Midbrain (tissue), 1 donor: ENCODE measurements around the gene HEATR1.
A peak's percentile ranks its signal among the peaks of the same experiment; 100 is the strongest.
"Not testable (repeated sequence)": the region's sequence is repeated elsewhere in the genome, so short reads cannot be mapped to it uniquely, and the experiment has no call there.

Experiments used
- DNase-seq: peaks from one replicate; lab custom pipeline; 2025; lab: John Stamatoyannopoulos, UW

Gene HEATR1, protein sequence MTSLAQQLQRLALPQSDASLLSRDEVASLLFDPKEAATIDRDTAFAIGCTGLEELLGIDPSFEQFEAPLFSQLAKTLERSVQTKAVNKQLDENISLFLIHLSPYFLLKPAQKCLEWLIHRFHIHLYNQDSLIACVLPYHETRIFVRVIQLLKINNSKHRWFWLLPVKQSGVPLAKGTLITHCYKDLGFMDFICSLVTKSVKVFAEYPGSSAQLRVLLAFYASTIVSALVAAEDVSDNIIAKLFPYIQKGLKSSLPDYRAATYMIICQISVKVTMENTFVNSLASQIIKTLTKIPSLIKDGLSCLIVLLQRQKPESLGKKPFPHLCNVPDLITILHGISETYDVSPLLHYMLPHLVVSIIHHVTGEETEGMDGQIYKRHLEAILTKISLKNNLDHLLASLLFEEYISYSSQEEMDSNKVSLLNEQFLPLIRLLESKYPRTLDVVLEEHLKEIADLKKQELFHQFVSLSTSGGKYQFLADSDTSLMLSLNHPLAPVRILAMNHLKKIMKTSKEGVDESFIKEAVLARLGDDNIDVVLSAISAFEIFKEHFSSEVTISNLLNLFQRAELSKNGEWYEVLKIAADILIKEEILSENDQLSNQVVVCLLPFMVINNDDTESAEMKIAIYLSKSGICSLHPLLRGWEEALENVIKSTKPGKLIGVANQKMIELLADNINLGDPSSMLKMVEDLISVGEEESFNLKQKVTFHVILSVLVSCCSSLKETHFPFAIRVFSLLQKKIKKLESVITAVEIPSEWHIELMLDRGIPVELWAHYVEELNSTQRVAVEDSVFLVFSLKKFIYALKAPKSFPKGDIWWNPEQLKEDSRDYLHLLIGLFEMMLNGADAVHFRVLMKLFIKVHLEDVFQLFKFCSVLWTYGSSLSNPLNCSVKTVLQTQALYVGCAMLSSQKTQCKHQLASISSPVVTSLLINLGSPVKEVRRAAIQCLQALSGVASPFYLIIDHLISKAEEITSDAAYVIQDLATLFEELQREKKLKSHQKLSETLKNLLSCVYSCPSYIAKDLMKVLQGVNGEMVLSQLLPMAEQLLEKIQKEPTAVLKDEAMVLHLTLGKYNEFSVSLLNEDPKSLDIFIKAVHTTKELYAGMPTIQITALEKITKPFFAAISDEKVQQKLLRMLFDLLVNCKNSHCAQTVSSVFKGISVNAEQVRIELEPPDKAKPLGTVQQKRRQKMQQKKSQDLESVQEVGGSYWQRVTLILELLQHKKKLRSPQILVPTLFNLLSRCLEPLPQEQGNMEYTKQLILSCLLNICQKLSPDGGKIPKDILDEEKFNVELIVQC (N-terminal part only)

DNA sequence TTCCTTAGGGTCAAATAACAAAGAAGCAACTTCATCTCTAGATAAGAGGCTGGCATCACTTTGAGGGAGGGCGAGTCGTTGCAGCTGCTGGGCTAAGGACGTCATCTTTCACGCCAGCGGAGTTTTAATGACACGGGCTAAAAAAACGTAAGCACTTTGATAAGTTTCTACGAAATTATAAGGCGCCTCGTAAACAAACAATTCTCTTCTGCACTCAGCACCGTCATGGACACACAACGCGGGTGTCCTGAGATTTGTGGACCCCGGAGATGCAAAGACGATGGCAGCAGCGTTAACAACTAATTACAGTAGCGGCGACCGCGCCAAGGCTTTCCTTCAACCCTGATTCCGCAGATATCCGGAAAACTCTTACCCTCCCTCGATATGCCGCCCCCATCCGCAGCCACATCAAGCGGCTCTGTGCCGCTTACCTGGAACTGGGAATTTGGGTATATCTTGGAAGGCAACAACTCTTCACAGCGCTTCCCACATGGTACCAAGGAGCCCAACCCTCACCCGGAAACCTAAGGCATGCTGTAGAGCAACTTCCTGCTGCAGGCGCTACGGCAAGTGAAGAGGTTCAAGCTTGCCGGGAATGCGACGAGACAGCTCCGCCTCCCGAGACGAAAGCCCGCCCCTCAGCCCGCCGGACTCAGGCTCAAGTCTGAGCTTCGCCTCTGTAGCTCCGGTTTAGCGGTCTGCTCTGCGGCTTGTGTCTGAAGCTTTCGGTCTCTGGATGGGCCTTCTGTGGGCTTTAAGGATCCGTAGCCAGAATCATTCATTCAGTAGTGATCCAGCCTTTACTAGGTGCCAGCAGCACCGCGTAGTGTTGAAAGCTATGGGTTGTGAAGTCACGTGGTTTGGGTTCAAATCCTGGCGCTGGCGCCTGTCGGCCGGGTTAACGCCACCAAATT is at the start of gene HEATR1:
TSS of gene HEATR1 (minus strand) at position 526 of the 914 bp plus-strand sequence. CDS start at position 105, 421 bp downstream.
- DNase-seq: peak; percentile 95

DNA sequence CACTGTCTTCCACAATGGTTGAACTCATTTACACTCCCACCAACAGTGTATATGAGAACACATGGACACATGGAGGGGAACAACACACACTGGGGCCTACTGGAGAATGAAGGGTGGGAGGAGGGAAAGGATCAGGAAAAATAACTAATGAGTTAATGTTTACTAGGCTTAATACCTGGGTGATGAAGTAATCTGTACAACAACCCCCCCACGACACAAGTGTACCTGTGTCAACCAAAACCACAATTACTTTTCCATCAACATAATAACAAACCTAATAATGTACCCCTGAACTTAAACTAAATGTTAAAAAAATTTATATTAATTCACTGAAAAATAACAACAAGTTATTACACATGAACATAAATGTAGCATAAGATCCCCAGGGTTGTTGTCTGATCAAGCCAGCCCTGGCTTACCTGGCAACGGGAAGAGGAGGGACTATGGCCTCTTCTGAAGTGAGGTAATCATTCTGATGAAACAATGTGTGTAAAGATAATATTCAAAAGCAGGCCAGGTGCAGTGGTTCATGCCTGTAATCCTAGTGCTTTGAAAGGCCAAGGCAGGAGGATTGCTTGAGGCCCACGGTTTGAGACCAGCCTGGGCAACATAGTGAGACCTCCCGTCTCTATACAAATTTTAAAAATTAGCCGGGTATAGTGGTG is 40.8 kb upstream of the HEATR1 start:
- no peak for DNase-seq

DNA sequence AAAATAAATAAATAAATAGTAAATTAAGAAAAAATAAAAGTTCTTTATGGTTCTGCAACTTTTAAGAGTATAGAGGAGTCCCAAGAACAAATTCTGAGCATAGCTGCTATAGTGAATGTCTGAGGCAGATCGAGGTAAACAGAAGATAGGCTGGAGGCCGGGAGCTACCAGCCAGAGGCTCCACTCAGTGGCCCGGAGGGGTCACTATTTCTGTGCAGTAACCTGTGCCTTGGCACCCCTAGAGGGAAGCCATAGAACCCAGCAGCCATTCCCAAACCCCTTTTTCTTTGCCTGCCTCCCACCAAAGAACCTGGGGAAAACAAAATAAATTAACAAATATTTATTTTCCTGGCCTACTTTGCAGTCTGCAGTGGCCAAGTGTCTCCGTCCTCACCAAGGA is 38.4 kb upstream of the HEATR1 start:
- DNase-seq: no peak

DNA sequence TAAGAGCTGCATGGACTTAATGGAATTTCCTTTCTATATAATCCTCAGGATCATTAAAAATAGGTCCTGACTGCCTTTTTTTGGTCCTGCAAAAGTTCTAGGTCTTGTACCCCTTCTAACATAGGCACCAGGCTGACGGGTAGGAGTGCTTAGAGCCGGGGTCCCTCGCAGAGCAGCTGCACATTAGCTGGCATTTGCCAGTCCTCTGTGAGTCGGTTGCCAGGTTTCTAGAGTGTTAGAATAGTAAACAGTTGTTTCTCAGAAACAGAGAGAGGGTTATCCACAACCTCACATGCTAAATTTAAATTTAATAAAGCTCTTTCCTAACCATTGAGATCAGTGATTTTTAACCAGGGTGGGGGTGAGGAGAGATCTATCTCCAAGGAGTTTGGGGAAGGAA is 35.4 kb upstream of the HEATR1 start:
- DNase-seq: no peak

DNA sequence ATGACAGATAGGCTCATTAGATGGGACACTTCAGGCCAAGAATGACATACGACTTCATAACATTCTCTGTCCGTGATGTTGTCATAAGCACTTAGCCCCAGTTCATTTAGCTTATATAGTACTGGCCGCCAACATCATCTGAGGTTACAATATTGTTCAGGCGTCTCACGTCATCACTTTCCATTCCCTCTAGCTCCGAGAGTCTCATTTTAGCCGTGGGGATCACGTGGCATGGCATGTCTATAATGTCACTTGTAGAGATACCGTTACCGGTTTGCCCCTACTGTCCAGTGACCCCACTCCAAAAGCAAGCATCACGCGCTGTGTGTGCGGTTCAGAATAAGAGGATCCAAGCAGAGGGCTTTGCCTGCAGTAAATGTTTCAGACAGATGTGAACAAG is 34.6 kb upstream of the HEATR1 start:
- no peak for DNase-seq

DNA sequence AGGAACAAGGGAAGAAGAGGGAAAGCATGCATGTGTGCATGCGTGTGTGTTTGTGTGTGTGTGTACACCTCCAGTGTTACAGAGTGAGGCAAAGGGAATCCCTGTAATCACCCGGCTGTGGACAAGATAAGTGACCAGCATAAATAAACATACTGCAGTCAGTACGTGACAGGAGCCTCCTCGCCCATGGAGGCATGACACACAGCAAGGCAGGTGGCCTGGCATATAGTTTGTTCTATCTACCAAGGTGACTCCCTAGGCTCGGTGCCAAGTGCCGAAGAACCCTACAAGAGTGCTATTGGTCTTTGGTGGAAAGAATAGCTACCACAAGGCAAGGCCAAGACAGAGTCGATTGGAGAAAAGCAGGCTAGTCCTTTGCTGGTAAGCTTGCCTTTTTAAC is 31.7 kb upstream of the HEATR1 start:
- DNase-seq: no peak

DNA sequence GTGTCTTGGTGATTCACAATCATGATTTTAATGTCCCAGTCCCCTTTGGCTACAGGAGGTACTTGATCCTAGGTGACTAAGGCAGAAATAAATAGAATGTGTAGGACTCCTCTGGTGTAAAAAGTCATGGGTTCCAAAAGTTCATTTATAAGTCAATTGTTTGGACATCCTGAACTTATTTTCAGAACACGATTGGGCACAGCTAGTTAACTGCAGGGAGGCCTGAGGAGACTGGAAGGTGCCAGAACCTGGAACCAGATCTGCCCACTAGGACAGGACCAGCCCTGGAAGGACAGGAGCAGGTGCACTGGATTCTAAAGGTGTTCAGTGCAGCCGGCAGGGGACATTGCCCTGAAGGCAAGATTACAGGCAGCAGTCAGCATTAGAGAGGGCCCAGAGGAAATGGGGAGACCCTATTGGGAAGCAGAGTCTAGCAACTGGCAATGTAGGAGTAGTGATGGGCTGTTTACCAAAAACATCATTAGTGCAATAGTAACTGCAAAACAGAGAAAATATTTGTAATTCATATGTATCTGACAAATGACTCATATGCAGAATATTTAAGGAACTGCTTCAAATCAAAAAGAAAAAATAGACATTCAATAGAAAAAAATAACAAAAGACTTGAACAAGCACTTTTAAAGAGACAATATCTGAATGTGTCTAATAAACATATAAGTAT is 23.6 kb upstream of the HEATR1 start:
- no peak for DNase-seq

DNA sequence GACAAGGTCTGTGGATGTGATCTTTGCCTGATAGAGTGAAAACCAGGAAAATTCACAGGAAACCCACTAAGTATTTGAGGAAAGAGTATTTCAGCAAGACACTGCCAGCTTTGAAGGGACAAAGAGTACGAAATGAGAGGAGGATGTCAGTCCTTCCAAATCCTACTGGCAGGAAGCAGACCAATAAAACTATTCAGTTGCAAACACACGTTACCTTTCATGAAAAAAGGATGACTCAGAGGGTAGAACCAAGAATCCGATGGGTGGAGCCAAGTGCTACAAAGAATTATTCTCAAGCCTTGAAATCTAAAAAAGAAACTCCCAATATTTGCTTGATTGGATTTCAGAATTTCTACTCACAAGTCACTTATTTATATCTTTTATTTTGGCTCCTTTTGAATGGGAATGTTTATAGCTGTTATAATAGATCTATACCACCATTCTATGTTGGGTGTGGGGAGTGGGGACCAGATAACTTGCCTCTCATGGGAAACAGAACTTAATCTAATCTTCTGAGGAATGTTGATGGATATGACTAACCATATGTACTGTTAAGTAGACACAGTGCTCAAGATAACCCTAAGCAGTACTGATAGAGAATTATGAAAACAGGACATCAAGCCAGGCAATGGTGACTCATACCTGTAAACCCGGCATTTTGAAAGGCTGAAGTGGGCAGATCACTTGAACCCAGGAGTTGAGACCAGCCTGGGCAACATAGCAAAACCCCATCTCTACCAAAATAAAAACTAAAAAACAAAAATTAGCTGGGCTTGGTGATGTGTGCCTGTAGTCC is 19.3 kb upstream of the HEATR1 start:
- DNase-seq: no peak

DNA sequence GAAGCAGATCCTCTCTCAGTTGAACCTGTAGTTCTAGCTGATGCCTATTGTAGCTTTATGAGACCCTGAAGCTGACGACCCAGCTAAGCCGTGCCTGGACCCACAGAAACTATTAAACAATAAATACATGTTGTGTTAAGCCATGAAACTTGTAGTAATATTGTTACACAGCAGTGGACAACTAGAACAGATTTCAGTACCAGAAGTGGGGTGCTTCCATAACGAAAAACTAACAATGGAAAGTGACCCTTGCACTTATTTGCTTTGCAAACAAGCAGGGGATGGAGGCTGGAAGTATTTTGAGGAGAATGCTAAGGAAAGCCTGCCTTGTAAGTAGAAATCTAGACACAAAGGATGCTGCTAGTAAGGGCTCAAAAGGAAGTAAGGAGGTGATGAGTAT is 18.1 kb upstream of the HEATR1 start:
- no peak for DNase-seq

DNA sequence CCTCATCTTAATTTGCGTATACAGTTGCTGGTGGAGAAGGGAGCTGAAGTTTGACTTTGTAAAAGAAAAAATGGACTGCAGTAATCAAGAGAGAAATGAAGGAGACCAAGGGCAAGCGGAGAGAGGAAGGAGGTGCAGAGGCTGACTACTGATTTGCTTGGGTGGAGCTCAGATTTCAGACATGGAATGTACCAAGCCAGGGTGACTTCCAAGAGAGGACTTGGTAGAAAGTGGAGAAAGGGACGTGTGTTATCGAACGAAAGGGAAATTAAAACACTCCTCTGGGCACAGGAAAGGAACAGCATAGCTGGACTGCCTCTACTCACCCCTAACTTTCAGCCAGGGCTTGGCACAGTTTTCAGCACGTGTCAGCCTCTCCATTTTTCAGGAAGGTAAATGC is 15.1 kb upstream of the HEATR1 start:
- DNase-seq: no peak

DNA sequence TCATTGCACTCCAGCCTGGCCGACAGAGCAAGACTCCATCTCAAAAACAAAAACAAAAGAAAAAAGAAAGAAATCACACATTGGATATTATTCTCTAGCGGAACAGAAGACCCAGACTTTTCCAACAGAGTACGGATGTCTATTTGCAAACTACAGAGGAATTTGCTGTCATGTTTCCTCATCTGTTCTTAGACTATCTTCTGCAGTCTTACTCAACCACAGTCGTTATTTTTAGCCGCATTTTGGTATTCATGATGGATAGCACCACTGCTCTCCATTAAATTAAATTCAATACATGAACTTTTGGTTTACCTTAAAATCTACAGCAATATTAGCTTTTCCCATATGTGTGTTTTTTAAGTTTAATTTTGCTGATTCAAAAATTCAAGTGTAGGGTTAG is 14.2 kb upstream of the HEATR1 start:
- no peak for DNase-seq

DNA sequence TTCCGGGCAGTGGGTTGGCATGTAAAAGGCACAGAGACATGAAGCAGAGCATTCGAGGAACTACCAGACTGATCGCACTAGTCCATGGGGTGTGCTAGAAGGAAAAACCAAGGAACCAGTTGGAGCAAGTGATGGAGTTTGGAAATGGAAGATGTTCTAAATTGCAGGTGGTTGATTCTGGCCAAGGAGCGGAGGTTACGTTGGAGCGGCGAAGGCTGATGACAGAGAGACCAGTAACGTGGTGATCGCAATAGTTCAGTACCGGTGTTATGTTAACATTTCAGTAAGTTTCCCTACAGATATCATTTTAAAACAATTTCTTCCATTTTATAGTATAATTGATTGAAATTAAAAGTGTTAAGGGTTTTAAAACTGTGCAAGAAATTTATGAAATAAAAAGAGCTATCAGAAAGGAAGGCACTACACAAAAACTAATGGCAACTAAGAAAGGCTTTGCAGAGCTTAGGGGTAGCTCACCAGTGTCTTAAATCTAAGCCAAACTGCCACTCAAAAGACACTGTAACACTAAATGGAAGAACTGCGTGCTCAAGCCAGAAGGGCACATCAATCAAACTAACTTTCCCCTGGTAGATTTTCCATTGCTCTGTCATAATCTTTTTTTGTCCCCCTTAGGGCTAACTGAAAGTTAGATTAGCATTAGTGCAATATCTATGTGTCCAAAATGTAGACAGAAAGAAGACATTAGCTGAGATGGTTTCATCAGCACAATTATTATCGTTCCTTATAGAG is 11.3 kb upstream of the HEATR1 start:
- no peak for DNase-seq

DNA sequence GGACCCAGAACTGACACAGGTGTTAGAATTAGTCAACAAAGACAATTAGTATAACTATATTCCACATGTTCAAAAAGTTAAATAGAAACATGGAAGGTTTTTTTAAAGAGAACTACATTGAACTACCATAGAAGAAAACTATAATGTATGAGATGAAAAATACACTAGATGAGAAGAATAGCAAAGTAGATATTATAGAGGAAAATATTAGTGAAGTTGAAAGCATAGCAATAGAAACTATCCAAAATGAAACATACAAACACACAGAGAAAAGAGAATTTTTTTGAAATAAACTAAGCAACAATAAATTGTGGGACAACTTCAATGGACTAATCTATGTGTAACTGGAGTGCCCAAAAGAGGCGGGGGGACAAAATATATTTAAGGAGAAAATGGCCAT is 8.0 kb upstream of the HEATR1 start:
- DNase-seq: no peak

DNA sequence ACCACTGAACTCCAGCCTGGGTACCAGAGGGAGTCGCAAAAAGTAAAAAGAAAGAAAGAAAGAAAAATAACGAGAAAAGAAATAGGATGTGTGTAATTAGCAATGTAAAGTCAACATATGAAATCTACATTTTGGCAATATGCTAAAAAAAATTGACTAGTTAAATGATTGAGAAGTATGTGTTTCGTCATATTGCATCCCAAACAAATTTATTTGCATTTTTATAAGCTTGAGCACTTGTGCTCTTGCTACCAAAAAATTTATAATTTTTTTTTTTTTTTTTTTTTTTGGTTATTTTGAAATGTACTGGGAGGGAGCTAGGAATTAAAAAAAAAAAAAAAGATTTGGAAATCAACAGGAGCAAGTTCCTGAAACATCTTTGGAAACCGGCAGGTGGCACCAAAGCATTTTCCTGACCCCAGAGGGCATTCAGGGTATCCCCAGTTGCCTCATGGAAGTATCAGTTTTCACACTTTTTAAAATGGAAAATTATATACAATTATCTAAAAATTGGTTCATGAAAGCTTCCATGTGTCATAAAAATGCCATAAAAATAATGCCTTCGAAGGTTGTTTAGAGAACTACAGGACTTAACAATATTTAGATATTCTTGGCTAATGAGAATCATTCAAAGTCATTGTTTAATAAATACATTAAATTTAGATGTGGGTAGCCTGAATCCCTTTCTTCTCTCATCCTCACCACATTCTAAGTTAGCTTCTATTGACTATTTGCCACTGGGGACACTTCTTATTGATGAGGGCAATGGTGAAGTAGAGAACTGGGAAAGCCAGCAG is 4.8 kb upstream of the HEATR1 start:
- peak; percentile 67 for DNase-seq

DNA sequence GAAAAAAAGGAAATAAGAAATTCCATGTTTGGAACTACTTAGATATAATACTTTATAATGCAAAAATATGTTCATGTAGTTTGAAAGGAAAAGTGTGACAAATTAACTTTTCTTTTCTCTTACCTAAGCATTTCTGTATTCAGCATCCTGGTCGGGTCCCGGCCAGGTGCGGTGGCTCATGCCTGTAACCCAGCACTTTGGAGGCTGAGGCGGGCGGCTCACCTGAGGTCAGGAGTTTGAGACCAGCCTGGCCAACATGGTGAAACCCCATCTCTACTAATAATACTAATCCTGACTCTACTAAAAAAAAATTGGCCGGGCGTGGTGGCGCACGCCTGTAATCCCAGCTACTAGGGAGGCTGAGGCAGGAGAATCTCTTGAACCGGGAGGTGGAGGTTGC is 3.3 kb upstream of the HEATR1 start:
- DNase-seq: not testable (repeated sequence)

DNA sequence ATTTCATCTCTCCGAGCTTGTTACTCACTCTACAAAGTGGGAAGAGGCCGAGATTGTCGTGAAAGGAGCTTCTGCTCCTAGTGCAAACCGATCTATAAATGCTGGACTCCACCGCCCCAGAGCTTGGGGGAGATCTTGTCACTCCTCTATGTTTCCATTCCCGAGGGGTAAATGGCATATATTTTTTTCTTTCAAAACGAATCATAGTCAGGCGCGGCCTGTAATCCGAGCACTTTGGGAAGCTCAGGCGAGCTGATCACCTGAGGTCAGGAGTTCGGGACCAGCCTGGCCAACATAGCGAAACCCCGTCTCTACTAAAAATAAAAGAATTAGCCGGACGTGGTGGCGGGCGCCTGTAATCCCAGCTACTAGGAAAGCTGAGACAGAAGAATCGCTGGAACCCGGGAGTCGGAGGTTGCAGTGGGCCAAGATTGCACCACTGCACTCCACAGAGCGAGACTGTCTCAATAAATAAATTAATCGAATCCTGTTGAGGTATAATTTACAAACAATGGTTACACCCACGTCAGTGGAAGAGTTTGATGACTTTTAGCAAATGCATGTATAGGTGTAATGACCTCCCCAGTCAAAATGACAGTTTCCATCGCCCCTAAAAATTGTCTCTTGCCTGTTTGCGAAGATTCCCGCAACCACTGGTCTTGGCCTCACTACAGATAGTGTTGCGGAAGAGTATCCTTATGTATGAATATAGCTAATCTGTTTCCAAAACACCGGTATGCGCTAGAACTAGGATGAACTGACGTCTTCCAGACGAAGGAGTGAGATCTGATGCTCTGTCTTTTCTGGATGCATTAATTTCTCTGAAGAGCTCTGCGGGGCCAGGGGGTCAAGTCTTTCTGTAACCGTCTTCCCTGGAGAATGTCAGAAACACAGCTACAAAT is 840 bp upstream of the HEATR1 start:
- no peak for DNase-seq

DNA sequence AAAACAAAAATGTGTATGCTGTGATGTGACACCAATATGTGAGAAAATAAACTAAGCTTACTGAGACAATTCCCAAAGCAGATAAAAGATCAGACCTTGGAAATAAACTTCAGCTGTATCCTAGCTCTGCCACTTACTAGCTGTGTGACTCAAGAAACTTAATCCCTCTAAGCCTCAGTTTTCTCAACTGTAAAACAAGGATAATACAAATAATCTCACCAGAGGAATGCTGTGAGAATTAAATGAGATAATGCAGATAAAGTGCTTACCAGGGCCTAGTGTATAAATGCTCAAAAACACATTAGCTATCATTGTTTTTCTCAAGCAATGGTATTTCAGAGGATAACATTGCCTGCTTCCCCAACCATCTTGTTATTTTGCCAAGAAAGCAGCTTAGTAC is 2.1 kb downstream of the HEATR1 start:
- no peak for DNase-seq
